NCI-H187 treated with DMSO at 0.1 percent for 48 hours (cell line): ENCODE measurements around the gene STK17B.
"Not testable (repeated sequence)": the region's sequence is repeated elsewhere in the genome, so short reads cannot be mapped to it uniquely, and the experiment has no call there.

Experiments used
- DNase-seq: peaks from one replicate; lab custom pipeline; 2025; lab: John Stamatoyannopoulos, UW

STK17B gene

DNA sequence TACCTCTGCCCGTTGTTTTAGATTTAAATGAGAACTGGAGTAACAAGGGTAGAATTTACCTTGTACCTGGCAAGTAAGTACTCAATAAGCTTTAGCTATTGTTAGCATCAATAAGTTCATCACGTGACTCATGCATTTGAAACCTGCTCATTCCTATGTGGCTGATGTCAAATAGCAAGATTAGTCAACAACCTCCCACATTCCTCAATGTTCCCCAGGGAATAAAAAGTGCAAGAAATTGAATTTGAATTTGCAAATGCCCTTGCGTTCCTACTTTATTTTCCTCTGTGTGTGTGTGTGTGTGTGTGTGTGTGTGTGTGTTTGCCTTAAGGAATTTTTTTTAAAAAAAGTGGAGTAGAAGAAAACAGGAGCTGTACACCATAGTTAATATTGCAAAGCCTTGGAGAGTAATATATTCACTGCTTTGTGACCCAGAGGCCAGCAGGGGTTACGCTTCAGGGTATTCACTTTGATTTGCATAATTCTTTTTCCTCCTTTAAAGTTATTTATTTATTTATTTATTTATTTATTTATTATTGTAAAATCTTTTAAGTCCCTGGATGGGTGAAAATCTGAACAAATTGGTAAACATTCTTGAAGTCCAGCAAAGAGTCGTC lies 58.9 kb downstream of the STK17B start:
- DNase-seq: no peak

DNA sequence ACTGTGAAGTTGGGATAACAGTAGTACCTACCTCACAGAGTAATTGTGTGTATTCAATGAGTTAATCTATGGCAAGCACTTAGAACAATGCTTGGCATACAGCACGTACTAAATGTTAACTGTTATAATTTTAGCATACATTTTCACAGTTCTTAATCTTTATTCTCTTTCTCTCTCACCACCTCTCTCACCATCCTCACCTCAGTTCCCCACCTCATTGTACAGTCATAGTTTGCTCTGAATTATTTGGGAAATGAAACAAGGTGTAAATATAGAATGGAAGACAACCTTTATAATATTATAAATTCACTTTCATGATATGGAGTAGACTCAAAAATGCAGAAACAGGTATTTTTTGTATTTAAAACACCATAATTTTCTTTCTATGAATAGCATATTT lies 62.8 kb downstream of the STK17B start:
- no peak for DNase-seq

GRCh38 chr2:196105951-196106350 lies 65.4 kb downstream of the STK17B start:
- DNase-seq: no peak

DNA sequence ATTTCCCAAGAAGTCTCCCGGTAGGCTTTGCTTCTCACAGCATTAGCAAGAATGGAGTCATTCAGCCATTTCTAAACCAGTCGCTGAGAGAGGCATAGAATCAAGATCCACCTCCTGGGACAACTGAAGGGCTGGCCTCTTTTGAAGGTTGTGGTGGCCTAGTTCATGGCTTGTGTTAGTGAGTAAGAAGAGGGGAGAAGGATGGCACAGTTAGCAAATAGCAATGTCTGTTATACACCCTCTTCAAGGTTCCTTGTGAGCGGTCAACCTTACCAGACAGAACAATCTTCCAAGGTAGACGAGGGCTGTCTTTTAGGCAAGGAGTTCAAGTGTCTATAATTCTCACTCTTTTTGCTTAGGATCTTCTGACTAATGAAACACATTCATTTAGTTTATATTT lies 67.3 kb downstream of the STK17B start:
- DNase-seq: no peak

GRCh38 chr2:196103626-196104025 lies 67.8 kb downstream of the STK17B start:
- DNase-seq: no peak

DNA sequence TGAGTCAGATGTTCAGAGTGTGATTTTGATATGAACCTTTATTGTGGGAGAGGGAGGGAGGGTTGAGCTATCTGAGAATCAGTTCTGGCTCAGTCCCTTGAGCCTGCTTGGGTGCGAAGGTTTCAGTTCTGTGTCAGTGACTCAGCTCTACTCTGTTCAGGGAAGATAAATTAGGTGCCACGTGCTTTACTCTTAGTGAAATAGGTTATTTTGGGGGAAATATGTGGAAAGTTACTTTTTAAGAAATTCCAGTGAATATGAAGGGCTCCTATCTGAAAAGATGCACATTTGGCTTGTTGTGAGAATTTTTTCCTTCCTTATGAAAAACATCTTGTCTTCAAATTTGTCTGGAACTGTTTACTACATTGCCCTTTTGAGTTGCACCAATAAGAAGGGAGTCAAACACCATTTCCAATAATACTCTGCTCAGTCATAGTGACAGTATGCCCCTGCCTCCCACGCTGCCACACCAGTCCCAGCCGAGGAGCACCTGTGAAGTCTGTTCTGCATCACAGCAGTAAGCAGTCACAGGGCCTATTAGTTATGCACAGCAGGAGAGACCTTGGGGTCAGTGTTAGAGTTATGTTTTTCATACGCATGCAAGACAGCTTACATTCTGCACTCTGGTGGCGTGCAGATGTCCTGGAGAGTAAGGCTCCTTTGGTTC lies 69.9 kb downstream of the STK17B start:
- DNase-seq: no peak

DNA sequence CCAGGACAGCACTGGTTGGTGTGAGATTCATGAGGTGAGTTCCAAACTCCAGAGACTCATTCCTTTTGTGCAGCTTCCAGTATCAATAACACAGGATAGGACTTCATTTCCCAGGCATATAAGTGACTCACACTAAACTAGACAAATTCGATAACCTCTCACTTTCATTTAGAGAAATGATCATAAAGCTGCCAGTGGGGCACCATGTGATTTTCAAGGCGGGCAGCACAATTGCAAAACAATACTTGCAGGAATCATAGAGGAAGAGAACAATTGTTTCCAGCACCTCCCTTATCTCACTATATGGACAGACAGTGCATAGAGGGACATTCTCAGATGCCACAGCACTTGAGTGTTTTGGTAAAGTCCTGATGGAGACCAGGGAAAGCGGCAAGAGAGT lies 71.5 kb downstream of the STK17B start:
- DNase-seq: no peak

GRCh38 chr2:196097864-196098660 lies 73.3 kb downstream of the STK17B start:
- no peak for DNase-seq

DNA sequence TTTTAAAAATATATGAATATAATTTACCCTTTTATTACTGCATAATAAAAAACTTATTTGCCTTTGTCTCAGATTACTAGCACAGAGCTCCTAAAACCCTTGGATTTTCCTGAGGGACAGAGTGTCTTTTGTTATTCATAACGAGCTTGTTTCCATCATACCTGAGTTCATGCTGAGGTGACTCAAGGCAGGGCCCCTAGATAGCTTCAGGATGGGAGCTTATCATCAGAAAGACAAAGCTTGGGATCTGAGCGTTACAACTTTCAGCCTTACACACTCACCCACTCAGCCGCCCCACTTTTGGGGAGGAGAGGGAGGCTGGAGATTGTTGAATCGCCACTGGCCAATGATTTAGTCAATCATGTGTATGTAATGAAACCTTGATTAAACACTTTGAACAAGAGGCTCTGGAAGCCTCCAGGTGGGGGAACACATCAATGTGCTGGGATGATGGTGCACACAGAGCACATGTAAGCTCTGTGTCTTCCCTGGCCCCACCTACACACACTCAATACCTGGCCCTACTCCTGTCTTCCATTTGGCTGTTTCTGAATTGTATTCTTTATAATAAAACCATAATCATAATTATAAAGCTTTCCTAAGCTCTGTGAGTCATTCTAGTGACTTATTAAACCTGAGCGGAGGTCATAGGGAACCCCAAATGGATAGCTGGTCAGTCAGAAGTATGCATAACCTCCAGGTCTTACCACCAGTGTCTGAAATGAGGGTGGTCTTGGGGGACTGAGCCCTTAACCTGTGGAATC lies 74.2 kb downstream of the STK17B start:
- DNase-seq: no peak

DNA sequence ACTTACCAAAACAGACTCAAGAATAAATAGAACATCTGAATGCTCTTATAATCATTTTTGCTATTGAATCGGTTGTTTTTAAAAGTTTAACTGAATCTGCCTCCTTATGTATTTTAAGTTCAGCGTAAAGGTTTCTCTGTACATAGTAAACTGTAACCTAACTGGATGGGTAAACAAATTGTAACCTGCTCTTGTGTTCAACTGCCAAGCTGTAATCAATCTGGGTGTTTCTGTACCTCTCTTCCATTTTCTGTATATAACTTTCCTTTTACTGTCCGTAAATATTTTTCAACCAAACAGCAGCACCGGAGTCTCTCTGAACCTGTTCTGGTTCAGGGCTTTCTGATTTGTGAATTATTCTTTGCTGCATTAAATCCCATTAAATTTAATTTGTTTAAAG lies 75.1 kb downstream of the STK17B start:
- no peak for DNase-seq

- not testable (repeated sequence) for DNase-seq
These were observed 81.9 kb downstream of the STK17B start for GRCh38 chr2:196089448-196089847.

DNA sequence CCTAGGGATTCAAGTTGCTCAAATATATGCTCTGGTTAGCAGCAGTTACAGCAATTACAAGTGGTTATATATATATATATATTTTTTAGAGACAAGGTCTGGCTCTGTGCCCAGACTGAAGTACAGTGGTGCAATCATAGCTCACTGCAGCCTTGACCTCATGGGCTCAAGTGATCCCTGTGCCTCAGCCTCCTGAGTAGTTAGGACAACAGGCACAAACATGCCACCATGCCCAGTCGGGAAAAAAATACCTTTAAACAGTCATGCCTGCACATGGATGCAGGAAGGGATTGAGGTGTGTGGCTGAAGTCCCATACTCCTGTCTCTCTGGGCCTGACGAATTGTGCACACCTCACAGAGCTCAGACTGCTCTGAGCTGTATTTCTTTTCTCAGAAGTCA lies 83.2 kb downstream of the STK17B start:
- no peak for DNase-seq

- no peak for DNase-seq
These were observed 84.6 kb downstream of the STK17B start for GRCh38 chr2:196086517-196087368.

GRCh38 chr2:196083601-196084000 lies 87.8 kb downstream of the STK17B start:
- no peak for DNase-seq
